H9 (cell line): ENCODE results near the gene CROCC2. TPM values are rescaled to one million over a fixed set of nuclear protein-coding genes. Genes with fewer than 3 reads are reported as not detected.

Source experiments
- DNase-seq: peaks from one replicate; pipeline ENCODE4 v3.0.0-alpha.2; 2017
- H2AFZ ChIP-seq: one replicate; pipeline ENCODE4 v1.6.1; 2013; ENCODE audit warnings: mild to moderate bottlenecking, low read length, control low read depth, moderate library complexity
- H2AK5ac ChIP-seq: 2 replicates; pipeline ENCODE4 v1.6.1; 2013; ENCODE audit warnings: low read length, control low read depth, mixed read lengths; ENCODE audit not compliant: insufficient read length
- H2BK120ac ChIP-seq: one replicate; pipeline ENCODE4 v1.6.1; 2013; ENCODE audit warnings: low read depth, mild to moderate bottlenecking, low read length, control low read depth, inconsistent platforms; ENCODE audit not compliant: poor library complexity, severe bottlenecking
- H2BK12ac ChIP-seq: 2 replicates; pipeline ENCODE4 v1.6.1; 2013; ENCODE audit warnings: low read length, control low read depth, mixed read lengths, low read depth; ENCODE audit not compliant: insufficient read length
- H2BK15ac ChIP-seq: 2 replicates; pipeline ENCODE4 v1.6.1; 2013; ENCODE audit warnings: low read depth, low read length, control low read depth
- H2BK20ac ChIP-seq: one replicate; pipeline ENCODE4 v1.6.1; 2013; ENCODE audit warnings: low read depth, mild to moderate bottlenecking, low read length, control low read depth, inconsistent platforms; ENCODE audit not compliant: poor library complexity, severe bottlenecking
- H2BK5ac ChIP-seq: 2 replicates; pipeline ENCODE4 v1.6.1; 2013; ENCODE audit warnings: low read length, control low read depth, mixed read lengths; ENCODE audit not compliant: insufficient read length
- H3K14ac ChIP-seq: 2 replicates; pipeline ENCODE4 v1.6.1; 2013; ENCODE audit warnings: low read length, control low read depth; ENCODE audit not compliant: insufficient read depth
- H3K18ac ChIP-seq: 2 replicates; pipeline ENCODE4 v1.6.1; 2013; ENCODE audit warnings: low read depth, mild to moderate bottlenecking, mixed read lengths, low read length, control low read depth; ENCODE audit not compliant: insufficient read length
- H3K23ac ChIP-seq: 2 replicates; pipeline ENCODE4 v1.6.1; 2013; ENCODE audit warnings: low read length, control low read depth, mixed read lengths, low read depth; ENCODE audit not compliant: insufficient read length
- H3K23me2 ChIP-seq: 2 replicates; pipeline ENCODE4 v1.6.1; 2013; ENCODE audit warnings: low read depth, mild to moderate bottlenecking, mixed read lengths, low read length, control low read depth; ENCODE audit not compliant: insufficient read length, poor library complexity, severe bottlenecking
- H3K27ac ChIP-seq: 2 replicates; pipeline ENCODE4 v1.5.1; 2013; ENCODE audit warnings: low read length, control low read depth, mixed read lengths, low read depth; ENCODE audit not compliant: insufficient read length
- H3K27me3 ChIP-seq: 2 replicates; pipeline ENCODE4 v1.6.1; 2013; ENCODE audit warnings: low read length, control low read depth, inconsistent platforms; ENCODE audit not compliant: insufficient read depth
- H3K4ac ChIP-seq: 2 replicates; pipeline ENCODE4 v1.6.1; 2013; ENCODE audit warnings: low read depth, mild to moderate bottlenecking, control low read depth, inconsistent platforms, low read length, moderate library complexity
- H3K4me1 ChIP-seq: 2 replicates; pipeline ENCODE4 v1.6.1; 2013; ENCODE audit warnings: low read length, control low read depth, inconsistent platforms; ENCODE audit not compliant: insufficient read depth
- H3K4me2 ChIP-seq: 2 replicates; pipeline ENCODE4 v1.6.1; 2013; ENCODE audit warnings: low read length, control low read depth, mixed read lengths; ENCODE audit not compliant: insufficient read length, insufficient read depth
- H3K56ac ChIP-seq: 2 replicates; pipeline ENCODE4 v1.6.1; 2013; ENCODE audit warnings: low read depth, mild to moderate bottlenecking, mixed read lengths, low read length, control low read depth; ENCODE audit not compliant: insufficient read length
- H3K79me1 ChIP-seq: 2 replicates; pipeline ENCODE4 v1.6.1; 2013; ENCODE audit warnings: low read depth, mild to moderate bottlenecking, moderate library complexity, low read length, control low read depth, inconsistent platforms; ENCODE audit not compliant: insufficient read depth, poor library complexity, severe bottlenecking
- H3K79me2 ChIP-seq: 2 replicates; pipeline ENCODE4 v1.6.1; 2013; ENCODE audit warnings: low read length, control low read depth, inconsistent platforms; ENCODE audit not compliant: insufficient read depth
- H3K9ac ChIP-seq: 2 replicates; pipeline ENCODE4 v1.6.1; 2013; ENCODE audit warnings: low read length, control low read depth, mixed read lengths; ENCODE audit not compliant: insufficient read length; ENCODE audit errors: extremely low read depth
- H3K9me3 ChIP-seq: one replicate; pipeline ENCODE4 v1.6.1; 2013; ENCODE audit warnings: low read depth, low read length, inconsistent platforms; ENCODE audit not compliant: control insufficient read depth
- H3T11ph ChIP-seq: one replicate; pipeline ENCODE4 v1.6.1; 2013; ENCODE audit warnings: mild to moderate bottlenecking, low read length, control low read depth, inconsistent platforms
- H4K20me1 ChIP-seq: one replicate; pipeline ENCODE4 v1.6.1; 2013; ENCODE audit not compliant: control insufficient read depth, insufficient read length, insufficient read depth
- H4K5ac ChIP-seq: 2 replicates; pipeline ENCODE4 v1.6.1; 2013; ENCODE audit warnings: low read depth, mild to moderate bottlenecking, mixed read lengths, low read length, control low read depth; ENCODE audit not compliant: insufficient read length
- H4K8ac ChIP-seq: replicated peaks from 2 replicates; pipeline ENCODE4 v1.6.1; 2013; ENCODE audit warnings: low read length, control low read depth, mixed read lengths, low read depth; ENCODE audit not compliant: insufficient read length
- H4K91ac ChIP-seq: 2 replicates; pipeline ENCODE4 v1.6.1; 2013; ENCODE audit warnings: low read depth, mild to moderate bottlenecking, moderate library complexity, mixed read lengths, low read length, control low read depth; ENCODE audit not compliant: insufficient read length
- H3K27ac Mint-ChIP-seq, 3 experiments: 2 replicates in 2 of 3; 3 replicates in 1 of 3; pipeline ENCODE4 v1.8.0; 2020 to 2021; ENCODE audit warnings: mixed read lengths in 3 of 3, mild to moderate bottlenecking in 1 of 3, moderate library complexity in 1 of 3
- H3K27me3 Mint-ChIP-seq: 2 replicates; pipeline ENCODE4 v1.8.0; 2021; ENCODE audit warnings: low read depth, mild to moderate bottlenecking, moderate library complexity, mixed read lengths
- H3K36me3 Mint-ChIP-seq, 3 experiments: 2 replicates in 2 of 3; 3 replicates in 1 of 3; pipeline ENCODE4 v1.8.0; 2020 to 2021; ENCODE audit warnings: low read depth in 3 of 3, mixed read lengths in 3 of 3; ENCODE audit not compliant: insufficient read depth in 1 of 3
- H3K4me1 Mint-ChIP-seq, 2 experiments: 2 replicates each; pipeline ENCODE4 v1.8.0; 2020; ENCODE audit warnings: mixed read lengths in 2 of 2
- H3K4me3 Mint-ChIP-seq, 2 experiments: 2 replicates in 1 of 2; 3 replicates in 1 of 2; pipeline ENCODE4 v1.8.0; 2020 to 2021; ENCODE audit warnings: mild to moderate bottlenecking in 2 of 2, mixed read lengths in 2 of 2, moderate library complexity in 1 of 2
- H3K9me3 Mint-ChIP-seq, 2 experiments: 2 replicates in 1 of 2; 3 replicates in 1 of 2; pipeline ENCODE4 v1.8.0; 2020; ENCODE audit warnings: mild to moderate bottlenecking in 2 of 2, mixed read lengths in 2 of 2, moderate library complexity in 1 of 2
- WGBS: extraction: QIAGEN DNeasy Blood & Tissue Kit; methylation state at CpG from one replicate; pipeline ENCODE4 v1.1.7; 2013; ENCODE audit warnings: missing lambda C conversion rate, low lambda C conversion rate, mixed read lengths; ENCODE audit not compliant: insufficient read length; ENCODE audit errors: extremely low coverage; 5-methylcytosine and 5-hydroxymethylcytosine counted together
- total RNA-seq: library from RNA; stranded (reverse); gene quantifications from 2 replicates; pipeline ENCODE4 v1.2.1, GENCODE V29; 2021
- TF ChIP-seq, protein P1 (sequence below): fragments of 200-600 bp; sonication (generic); conservative IDR thresholded peaks from 3 replicates; pipeline ENCODE4 v1.8.0; 2021; ENCODE audit warnings: antibody characterized with exemption, mild to moderate bottlenecking

The CROCC2 gene
- total RNA-seq, 1 experiment from 2014 or later = not detected

GRCh38 chr2:240915526-240916341, 9.6 kb downstream of the CROCC2 start:
- Histone ChIP-seq H2AFZ (no peak overlapping the region), H4K5ac (no peak overlapping the region), H3T11ph (no peak overlapping the region), H2BK12ac (no peak overlapping the region), H3K27ac (no peak overlapping the region), H3K14ac (no peak overlapping the region), H3K4ac (no peak overlapping the region), H3K23ac (no peak overlapping the region), H3K23me2 (no peaks in the 10 kb centered on the region), H3K9me3 (no peaks in the 10 kb centered on the region), H3K56ac (no peak overlapping the region), H2BK15ac (no peak overlapping the region), H3K4me2 (peak overlapping the region; percentile 41), H4K20me1 (no peaks in the 10 kb centered on the region), H3K9ac (no peak overlapping the region), H2BK5ac (no peak overlapping the region), H4K8ac (no peak overlapping the region), H2AK5ac (no peak overlapping the region), H2BK20ac (no peak overlapping the region), H3K4me1 (no peaks in the 10 kb centered on the region), H3K18ac (no peak overlapping the region), H3K27me3 (no peaks in the 10 kb centered on the region), H3K79me2 (no peaks in the 10 kb centered on the region), H4K91ac (no peak overlapping the region), H3K79me1 (no peaks in the 10 kb centered on the region), H2BK120ac (no peak overlapping the region)
- no peaks in the 10 kb centered on the region for H3K9me3 Mint-ChIP-seq
- H3K27ac Mint-ChIP-seq = no peak overlapping the region
- peak overlapping the region; percentile 51 to 76 for H3K4me3 Mint-ChIP-seq
- no peaks in the 10 kb centered on the region for H3K36me3 Mint-ChIP-seq
- DNase-seq = no peak
- WGBS = no CpG with 5 or more reads among the region's 34 CpGs
- H3K27me3 Mint-ChIP-seq = peaks cover 18% of the 10 kb centered on the region
- peaks cover 2 to 6% of the 10 kb centered on the region in 2 experiments; a peak in 2 of 4 replicates for H3K4me1 Mint-ChIP-seq
- TF ChIP-seq, protein P1, sequence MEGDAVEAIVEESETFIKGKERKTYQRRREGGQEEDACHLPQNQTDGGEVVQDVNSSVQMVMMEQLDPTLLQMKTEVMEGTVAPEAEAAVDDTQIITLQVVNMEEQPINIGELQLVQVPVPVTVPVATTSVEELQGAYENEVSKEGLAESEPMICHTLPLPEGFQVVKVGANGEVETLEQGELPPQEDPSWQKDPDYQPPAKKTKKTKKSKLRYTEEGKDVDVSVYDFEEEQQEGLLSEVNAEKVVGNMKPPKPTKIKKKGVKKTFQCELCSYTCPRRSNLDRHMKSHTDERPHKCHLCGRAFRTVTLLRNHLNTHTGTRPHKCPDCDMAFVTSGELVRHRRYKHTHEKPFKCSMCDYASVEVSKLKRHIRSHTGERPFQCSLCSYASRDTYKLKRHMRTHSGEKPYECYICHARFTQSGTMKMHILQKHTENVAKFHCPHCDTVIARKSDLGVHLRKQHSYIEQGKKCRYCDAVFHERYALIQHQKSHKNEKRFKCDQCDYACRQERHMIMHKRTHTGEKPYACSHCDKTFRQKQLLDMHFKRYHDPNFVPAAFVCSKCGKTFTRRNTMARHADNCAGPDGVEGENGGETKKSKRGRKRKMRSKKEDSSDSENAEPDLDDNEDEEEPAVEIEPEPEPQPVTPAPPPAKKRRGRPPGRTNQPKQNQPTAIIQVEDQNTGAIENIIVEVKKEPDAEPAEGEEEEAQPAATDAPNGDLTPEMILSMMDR = no peak
